HG03460 (cell line): ENCODE data around the gene ST8SIA1.

Experiments
- ATAC-seq: cut with Tn5 transposase; IDR thresholded peaks from one replicate; pipeline ENCODE4 v1.9.1; 2021; ENCODE audit not compliant: unreplicated experiment

ST8SIA1 gene

GRCh38 chr12:22332202-22332601, 2.3 kb downstream of the ST8SIA1 start:
- ATAC-seq: no peak

GRCh38 chr12:22329621-22330020, 4.9 kb downstream of the ST8SIA1 start:
- ATAC-seq: no peak

DNA sequence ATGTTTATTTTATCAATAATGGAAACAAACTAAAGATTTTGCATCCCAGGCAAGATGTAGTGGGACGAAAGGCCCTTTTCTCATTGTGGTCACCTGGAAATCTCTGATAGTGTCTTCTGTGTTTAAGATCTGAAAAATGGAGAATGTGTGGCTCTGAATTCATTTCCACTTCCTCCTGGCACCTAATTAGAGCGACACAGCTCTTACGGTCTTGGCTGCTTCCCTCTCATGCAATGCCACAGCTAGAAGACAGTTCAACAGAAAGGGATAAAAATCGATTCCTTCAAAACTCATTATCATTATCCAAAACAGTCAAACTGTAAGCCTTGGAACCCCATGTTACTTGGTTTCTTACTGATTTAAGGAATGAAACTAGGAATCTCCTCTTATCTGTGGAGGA, 9.3 kb downstream of the ST8SIA1 start:
- no peak for ATAC-seq

DNA sequence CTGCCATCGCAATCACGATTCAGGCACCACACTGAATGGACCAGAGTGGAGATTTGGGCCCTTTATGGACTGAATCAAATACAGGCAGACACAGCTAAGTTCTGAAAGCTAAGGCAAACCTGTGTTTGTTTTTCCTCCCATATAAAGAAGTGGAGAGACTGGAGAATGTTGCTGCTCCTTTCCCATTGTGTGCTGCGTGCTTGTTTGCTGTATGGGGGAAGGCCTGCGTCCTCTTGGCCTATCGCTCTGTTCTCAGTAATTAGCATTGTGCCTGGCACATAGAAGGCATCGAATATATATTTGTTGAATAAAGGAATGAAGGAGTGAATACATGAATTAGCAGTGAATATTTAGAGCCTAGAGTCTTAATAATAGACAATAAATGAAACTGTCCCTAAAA, 12.4 kb downstream of the ST8SIA1 start:
- no peak for ATAC-seq

GRCh38 chr12:22321638-22322037, 12.9 kb downstream of the ST8SIA1 start:
- ATAC-seq: no peak

DNA sequence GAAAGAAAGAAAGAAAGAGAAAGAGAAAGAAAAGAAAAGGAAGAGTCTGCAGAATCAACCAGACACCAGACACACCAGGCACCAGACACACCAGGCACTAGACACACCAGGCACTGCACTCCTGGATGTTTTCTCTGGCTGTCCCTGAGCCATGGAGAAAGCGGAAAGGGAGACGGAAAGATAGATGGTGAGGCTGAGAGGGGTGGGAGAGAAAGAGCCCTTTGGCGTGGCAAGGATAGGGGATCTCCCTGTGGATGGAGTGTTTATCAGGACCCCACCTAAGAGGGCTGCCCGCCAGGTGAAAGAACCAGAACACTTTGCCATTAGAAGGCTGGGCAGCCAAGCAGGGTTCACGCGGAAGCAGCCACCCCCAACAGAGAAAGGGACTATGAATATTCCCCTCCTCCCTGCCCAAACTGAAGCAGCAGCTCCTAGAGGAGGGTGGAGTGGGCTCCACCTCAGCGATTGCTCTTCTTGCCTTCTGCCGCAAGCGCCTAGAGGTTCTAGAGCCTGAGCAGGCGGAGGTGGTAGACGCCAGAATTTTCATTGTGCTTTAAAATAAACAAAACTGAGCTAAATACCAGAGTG, 13.4 kb downstream of the ST8SIA1 start:
- ATAC-seq: no peak

- ATAC-seq: no peak
Observed at GRCh38 chr12:22318108-22318737, 16.3 kb downstream of the ST8SIA1 start.

GRCh38 chr12:22313963-22314330, 20.6 kb downstream of the ST8SIA1 start:
- no peak for ATAC-seq

DNA sequence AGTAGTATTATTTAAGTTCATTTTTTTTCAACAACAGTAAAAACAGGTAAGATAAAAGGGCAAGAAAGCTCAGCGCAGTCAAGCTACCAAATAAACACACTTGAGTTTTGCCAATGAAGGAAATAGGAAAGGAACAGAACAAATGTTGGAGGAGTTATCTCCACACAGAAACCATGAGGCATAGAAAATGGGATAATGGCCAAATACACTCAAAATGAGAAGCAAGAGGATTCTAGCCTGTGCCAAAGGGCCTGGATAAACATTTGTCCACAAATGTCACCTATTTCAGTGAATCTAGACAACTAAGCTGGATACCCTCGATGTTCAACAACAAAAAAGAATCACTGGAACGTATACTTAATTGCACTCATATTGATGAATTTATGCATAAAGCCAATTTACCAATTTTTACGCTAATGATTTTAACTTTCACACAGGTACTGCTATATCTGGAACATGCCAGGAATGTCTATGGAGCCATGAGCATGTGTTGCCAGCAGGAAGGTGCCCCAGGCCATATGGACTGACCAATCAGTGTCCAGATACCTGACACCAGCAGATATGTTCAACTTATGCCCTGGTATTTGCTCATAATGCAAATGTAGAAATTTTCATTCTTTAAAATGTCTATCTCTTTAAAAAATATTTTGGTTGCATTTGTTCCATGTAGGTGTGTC, 21.1 kb downstream of the ST8SIA1 start:
- no peak for ATAC-seq

DNA sequence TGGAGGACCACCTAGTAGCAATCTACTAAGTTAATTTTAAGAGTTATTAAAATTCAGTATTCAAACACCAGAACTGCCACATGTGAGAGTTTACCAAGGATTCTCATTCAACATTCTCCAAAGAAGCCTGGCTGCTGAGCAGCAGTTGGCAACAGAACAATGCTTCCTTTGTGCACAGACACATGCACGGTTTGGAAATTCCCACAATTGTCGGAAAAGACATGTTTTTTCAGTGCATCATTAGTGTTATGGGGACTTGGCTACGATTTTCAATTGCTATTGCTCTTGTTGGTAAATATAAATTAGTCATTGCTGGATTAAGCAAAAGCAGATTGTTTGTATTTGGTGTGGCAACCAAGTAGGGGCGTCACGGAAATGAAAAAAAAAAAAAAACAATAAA, 22.2 kb downstream of the ST8SIA1 start:
- ATAC-seq: no peak

- ATAC-seq: no peak
Observed at GRCh38 chr12:22310709-22311108, 23.8 kb downstream of the ST8SIA1 start.

- no peak for ATAC-seq
Observed at GRCh38 chr12:22310275-22310674, 24.2 kb downstream of the ST8SIA1 start.

GRCh38 chr12:22307811-22308210, 26.7 kb downstream of the ST8SIA1 start:
- ATAC-seq: no peak

GRCh38 chr12:22306311-22306710, 28.2 kb downstream of the ST8SIA1 start:
- no peak for ATAC-seq

DNA sequence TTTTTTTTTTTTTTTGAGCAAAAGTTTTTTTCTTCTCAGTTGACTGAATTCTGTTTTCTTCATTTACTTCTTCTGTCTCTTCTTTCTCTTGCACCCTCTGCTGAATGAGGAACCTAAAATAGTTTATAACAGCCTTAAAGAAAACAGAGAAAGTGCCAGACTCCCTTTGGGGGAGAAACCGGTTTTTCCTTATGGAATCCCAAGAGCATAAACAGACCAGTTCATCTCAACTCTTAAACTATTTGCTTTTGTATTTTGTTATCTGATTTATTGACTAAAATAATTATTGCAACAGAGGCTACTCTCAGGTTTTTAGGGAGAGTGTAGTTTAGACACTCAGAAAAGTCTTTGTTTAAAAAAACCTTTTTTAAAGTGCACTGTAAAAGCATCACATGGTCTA, 30.2 kb downstream of the ST8SIA1 start:
- ATAC-seq: no peak

DNA sequence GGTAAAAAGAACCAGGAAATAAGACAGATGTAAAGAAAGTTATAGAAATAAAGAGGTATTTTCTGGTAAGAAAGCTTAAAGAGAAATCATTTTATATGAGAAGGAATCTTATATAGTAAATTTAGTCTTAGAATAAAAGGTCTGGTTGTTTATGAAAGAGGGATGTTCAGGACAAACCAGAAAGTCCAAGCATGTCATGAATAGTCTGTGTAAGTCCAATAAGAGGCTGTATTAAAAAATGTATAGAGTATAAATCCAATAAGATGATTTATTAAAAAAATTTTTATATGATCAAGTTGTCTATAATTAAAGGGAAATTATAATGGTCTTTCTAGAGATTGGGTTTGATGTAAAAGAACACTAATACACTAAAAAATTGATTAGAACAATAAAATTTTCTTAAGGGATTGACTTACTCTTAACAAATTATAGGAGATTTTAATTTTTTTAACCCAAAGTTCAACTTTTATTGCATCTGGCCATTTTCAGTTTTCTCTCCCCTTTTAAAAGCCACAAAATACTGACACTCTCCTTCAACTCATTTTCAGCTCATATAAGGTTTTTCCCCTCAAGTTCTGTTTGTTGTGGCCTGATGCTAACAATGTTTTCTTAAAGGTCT, 35.1 kb downstream of the ST8SIA1 start:
- ATAC-seq: no peak

- no peak for ATAC-seq
Observed at GRCh38 chr12:22289250-22289649, 45.3 kb downstream of the ST8SIA1 start.

DNA sequence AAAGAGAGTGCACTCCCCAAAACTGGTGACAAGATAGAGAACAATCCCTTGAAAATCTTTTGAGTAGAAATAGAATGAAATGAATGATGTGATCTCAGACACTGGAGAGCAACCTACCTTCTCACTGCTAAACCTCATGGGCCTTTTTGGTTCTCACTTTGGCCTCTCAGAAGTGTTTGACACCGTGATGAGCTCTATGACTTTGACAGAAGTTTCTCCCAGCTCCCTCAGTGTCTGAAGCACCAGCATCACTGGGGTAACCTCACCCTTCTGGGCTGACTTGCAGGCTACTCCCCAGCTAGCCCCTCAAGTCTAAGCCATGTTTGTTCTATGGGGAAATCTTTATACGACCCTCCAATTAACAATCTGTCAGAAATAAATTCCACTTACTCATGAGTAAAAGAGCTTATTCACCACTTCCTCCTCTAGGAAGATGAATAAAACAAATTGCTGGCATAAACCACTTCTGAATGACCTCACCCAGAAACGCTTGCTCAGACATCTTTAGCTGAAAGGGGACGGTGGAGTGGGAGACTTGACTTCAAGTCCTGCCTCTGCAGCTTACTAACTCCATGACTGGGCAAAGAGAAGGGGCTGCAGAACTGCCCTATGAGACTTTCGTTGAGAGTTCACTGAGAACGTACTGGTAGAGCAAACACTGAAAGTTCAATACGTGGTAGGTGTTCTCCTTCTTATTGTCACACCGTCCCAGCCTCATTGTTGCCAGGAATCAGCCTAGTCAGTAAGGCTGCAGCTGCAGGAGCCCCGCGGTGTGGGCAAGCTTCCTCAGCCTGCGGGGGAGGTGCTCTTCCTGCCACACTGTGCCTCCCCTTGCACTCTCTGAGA, 46.5 kb downstream of the ST8SIA1 start:
- ATAC-seq: no peak

GRCh38 chr12:22287101-22287500, 47.4 kb downstream of the ST8SIA1 start:
- no peak for ATAC-seq

GRCh38 chr12:22286569-22286968, 47.9 kb downstream of the ST8SIA1 start:
- ATAC-seq: no peak

DNA sequence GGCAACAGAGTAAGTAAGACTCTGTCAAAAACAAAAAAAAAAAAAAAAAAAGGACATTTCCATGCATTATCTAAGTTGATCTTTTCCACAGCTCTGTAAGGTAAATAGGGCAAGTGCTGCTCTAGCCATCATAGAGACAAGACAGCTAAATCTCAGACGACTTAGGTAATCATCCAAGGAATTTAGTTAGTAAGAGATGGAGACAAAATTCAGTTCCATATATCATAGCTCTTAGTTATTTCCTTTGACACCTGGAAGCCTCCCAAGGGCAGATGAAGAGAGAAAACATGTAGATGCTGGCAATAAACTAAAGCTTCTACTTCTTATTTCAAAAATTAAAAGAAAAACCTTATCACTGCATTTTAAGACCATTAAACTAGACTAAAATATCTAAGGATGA, 48.7 kb downstream of the ST8SIA1 start:
- no peak for ATAC-seq
